GM21423 (cell line): Measurements from ENCODE around the gene RBM17.
A peak's percentile ranks its signal among the peaks of the same experiment; 100 is the strongest.
"Not testable (repeated sequence)": the region's sequence is repeated elsewhere in the genome, so short reads cannot be mapped to it uniquely, and the experiment has no call there.

Source experiments
- ATAC-seq: cut with Tn5 transposase; IDR thresholded peaks from one replicate; pipeline ENCODE4 v1.9.1; 2021; ENCODE audit warnings: mild to moderate bottlenecking, moderate library complexity; ENCODE audit not compliant: unreplicated experiment

RBM17 gene

DNA sequence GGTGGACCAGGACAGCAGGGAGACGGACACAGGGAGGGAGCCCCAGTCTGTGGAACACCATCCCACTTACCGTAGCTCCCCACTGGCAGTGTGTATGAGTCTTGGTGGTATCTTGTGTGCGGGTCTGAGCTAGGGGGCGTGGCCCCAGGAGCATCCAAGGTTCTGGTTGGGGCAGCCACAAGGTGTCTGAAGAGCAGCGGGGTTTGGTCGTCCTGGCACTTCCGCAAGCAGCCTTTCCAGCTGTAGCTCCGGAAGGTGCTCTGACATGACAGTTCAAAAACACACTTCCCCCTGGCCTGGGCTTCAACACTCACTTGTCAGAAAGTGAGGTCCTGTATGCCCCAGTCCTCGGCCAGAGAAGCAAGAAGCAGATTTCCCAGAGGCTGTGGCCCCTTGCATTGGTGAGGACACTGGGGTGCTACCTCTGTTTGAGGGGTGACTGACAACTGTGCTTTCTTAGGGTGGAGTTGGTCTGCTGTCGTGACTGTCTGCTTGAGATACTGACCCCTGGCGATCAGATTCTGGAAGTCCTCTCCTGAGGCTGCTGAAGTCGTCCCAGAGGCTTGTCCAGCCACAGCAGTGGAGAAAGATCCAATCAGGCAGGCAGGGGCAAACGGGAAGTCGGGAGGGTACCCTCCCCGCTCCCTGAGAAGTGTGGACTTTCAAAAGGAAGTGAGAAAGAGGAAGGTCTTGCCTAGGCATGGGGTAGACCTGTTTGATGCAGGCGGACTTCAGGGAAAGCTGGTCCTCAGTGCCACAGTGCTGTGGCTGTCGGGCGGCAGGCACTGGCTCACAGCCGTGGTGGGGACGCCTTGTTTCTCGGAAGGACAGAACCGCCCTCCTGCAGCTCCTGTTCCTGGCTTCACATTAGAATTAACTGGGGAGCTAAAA lies 62.5 kb downstream of the RBM17 start:
- peak; percentile 68 for ATAC-seq

DNA sequence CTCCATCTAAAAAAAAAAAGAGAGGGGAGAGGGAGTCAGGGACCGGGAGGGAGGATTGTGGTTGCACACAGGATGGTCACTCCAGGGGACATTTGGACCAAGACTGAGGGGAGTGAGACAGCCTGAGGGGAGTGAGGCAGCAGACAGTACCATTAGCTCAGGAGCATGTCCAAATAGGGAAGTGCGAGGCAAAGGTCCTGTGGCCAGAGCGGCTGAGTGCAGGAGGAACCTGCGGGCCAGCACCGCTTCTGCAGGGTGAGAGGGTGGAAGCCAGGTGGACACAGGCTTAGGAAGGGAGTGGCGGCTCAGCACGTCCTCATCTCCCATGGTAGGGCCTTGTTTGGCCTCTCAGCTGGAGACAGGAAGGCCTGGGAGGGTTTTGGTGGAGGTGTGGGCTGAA lies 65.0 kb downstream of the RBM17 start:
- no peak for ATAC-seq

DNA sequence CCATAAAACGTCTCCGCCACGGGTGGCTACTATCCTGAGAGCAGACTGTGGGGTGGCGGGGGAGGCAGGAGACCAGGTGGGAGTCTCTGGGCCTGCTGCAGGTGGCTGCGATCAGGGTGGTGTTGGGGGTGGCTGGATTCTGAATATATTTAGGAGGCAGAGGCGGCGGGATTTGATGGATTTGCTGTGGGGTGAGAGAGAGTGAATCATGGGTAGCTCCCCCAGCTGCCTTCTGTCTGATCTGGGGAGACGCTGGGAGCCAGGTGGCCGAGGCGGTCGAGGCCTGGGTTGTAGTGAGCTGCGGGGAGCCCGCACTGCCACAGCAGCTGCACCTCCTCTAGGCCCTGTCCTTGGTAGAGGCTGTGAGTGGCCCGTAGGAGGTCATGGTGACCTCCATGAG lies 65.7 kb downstream of the RBM17 start:
- ATAC-seq: no peak

DNA sequence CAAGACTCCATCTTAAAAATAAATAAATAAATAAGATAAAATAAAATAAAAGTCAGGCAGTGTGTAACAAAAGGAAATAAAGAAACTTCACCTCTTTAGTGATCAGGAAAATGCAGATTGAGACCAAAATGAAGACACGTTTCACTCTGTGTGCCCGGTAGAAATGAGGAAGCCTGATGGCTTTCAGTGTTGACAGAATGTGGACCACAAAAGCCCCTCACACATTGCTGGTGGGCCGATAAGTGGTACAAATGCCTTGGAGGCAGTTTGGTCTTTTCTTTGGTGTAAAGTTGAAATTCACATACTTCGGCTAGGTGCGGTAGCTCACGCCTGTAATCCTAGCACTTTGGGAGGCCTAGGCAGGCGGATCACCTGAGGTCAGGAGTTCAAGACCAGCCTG lies 69.4 kb downstream of the RBM17 start:
- ATAC-seq: no peak

DNA sequence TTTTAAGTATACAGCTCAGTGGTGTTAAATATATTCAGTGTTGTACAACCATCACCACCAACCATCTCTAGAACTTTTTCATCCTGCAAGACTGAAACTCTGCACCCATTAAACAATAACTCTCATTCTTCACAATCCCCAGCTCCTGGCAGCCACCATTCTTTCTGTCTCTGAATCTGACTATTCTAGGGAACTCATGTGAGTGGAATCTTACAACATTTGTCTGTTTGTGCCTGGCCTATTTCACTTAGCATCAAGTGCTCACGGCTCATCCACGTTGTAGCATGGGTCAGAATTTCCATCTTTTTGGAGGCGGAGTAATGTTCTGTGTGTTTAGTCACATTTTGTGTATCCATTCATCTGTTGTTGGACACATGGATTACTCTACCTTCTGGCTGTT lies 73.1 kb downstream of the RBM17 start:
- ATAC-seq: no peak

DNA sequence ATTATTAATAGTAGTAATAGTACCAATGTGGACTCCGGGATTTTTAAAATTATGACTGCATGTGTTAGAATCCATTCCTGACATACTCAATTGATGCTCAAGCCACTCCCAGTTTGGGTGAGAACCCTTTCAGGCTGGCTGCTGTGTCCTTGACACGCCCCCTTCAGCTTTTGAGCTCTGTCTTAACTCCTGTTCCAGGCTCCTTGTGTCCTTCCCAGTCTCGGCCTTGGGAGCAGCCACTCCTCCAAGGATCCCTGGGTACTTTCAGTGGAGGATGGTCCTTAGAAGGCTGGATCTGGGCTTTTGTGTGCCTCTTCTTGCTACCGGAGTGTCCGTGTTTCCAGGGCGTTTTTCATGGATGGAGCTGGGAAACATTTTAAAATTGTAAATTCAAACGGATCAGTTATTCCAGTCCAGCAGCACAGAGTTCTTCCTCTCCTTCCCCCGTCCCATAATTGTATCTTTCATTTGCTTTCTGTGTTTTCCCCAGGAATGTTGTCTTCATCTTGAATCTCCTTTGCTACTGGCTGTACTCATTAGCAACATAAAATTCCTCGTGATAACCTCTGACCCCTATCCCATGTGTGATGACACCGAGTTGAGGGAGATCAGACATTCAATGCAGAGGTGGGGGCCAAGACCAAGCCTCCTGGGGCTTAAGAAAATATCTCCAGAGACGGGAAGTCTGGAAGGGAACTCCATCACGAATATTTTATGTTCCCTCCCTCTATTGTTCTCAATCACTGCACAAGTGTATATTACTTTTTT lies 73.9 kb downstream of the RBM17 start:
- no peak for ATAC-seq

DNA sequence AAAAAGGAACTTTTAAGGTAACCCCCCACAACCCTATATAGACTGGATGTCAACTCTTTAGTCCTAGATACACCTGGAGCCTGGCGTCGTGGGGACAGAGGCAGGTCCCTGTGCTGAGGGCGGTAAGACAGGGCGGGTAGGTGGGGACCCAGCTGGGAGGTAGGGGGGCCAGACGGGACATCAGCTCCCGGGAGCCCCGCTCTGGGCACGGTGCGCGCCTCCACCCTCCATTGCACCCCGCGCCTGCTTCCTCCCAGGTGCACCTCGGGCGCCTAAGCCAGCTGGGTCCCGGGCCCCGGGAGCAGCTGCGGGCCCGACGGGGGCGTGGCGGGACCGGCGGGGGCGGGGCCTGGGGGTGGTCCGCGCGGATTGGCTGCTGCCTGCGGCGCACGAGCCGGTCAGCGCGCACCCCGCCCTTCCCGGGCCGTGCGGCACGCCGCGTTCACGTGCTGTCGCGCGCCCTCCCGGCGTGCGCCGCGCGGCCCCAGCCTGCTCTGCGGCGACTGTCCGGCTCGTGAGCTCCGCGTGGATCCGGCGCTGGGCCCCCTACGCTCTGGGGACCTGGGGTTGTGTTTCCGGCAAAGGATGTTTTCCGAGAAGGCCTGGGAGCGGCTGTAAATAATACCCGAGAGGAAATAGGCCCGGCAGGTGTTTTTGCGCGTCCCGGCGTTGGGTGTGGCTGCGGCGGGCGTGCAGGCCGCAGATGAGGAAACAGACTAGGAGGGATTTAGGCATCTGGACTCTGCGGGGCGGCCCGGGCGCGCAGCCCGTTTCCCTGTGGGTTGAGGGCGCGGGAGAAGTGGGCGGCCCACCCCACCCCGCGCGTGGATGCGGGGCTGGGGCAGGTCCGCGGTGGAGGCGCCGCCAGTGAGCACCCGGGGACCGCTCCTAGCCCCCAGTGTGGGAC lies 74.8 kb downstream of the RBM17 start:
- ATAC-seq: peak; percentile 95

DNA sequence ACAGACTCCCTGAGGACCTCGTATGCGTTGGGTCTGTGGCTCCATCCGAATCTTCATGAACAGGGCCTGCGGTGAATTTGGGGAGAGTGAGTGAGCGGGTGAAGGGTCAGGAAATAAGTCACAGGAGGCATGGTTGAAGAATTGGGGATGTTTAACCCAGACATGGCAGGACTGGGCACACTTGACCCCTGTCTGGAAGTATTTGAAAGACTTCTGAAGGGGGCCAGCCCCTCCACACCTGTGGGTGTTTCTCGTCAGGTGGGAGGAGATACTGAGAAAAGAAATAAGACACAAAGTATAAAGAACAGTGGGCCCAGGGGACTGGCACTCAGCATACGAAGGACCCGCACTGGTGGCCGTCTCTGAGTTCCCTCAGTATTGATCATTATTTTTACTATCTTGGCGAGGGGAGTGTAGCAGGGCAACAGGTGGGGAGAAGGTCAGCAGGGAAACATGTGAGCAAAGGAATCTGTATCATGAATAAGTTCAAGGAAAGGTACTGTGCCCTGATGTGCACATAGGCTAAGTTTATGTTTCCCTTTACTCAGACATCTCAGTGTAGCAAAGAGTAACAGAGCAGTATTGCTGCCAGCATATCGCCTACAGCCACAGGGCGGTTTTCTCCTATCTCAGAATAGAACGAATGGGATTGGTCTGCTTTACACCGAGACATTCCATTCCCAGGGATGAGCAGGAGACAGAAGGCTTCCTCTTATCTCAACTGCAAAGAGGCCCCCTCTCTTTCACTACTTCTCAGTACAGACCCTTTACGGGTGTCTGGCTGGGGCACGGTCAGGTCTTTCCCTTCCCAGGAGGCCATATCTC lies 75.6 kb downstream of the RBM17 start:
- ATAC-seq: no peak

DNA sequence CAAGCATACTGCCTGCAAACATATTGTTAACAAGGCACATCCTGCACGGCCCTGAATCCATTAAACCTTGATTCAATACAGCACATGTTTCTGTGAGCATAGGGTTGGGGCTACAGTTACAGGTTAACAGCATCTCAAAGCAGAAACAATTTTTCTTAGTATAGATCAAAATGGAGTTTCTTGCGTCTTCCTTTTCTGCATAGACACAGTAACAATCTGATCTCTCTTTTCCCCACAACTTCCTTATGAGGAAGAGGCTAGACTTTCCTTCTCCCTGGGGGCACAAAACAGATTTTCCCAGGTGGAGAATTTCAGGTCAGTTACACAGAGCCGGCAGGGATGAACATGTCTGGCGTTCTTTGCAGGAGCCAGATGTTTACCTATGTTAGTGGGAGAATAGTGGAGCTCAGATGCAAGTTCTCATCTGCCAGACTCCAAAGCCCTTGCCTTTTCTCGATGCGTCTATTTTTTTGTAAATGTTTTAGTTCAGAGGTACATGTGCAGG lies 76.4 kb downstream of the RBM17 start:
- ATAC-seq: no peak

DNA sequence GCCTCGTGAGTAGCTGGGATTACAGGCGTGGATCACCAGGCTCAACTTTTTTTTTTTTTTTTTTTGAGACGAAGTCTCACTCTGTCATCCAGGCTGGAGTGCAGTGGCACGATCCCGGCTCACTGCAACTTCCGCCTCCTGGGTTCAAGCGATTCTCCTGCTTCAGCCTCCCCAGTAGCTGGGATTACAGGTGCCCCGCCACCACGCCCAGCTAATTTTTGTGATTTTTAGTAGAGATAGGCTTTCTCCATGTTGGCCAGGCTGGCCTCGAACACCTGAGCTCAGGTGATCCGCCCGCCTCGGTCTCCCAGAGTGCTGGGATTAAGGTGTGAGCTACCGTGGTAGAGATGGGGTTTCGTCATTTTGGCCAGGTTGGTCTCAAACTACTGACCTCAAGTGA lies 77.1 kb downstream of the RBM17 start:
- not testable (repeated sequence) for ATAC-seq
